Measurements from ENCODE around the gene NHP2.
A peak's percentile ranks its signal among the peaks of the same experiment; 100 is the strongest.

DNA sequence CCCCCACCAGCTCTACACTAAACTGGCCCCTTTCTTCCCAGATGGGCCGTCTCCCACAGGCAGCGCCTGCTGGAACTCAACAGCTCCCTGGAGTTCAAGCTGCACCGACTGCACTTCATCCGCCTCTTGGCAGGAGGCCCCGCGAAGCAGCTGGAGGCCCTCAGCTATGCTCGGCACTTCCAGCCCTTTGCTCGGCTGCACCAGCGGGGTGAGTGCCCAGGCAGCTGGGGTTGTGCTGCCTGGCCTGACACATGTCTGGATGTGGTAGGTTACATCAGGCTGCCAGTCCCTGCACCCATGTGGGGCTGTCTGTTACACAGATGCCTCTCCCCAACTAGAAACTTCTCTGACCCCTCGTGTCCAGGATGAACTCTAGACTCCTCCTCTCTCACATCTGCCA lies 9.8 kb downstream of the NHP2 start:
- TF ChIP-seq, protein P1, sequence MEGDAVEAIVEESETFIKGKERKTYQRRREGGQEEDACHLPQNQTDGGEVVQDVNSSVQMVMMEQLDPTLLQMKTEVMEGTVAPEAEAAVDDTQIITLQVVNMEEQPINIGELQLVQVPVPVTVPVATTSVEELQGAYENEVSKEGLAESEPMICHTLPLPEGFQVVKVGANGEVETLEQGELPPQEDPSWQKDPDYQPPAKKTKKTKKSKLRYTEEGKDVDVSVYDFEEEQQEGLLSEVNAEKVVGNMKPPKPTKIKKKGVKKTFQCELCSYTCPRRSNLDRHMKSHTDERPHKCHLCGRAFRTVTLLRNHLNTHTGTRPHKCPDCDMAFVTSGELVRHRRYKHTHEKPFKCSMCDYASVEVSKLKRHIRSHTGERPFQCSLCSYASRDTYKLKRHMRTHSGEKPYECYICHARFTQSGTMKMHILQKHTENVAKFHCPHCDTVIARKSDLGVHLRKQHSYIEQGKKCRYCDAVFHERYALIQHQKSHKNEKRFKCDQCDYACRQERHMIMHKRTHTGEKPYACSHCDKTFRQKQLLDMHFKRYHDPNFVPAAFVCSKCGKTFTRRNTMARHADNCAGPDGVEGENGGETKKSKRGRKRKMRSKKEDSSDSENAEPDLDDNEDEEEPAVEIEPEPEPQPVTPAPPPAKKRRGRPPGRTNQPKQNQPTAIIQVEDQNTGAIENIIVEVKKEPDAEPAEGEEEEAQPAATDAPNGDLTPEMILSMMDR (IDR thresholded peaks at IDR 0.05 in 2 of 3, conservative IDR thresholded peaks at IDR 0.05 in 1 of 3; ENCODE audit: control insufficient read depth in 2 of 3, extremely low read depth in 1 of 3, insufficient read depth in 1 of 3, low read depth in 3 of 3, low read length in 3 of 3): no peak
- TF ChIP-seq POLR2AphosphoS5 (IDR thresholded peaks at IDR 0.05; ENCODE audit: low read length) (no peak), KDM1A (IDR thresholded peaks at IDR 0.05; ENCODE audit: borderline replicate concordance) (no peak), ATF7 (IDR thresholded peaks at IDR 0.05; ENCODE audit: low read depth) (no peak), RFX5 (IDR thresholded peaks at IDR 0.05; ENCODE audit: low read depth, low read length) (no peak), POLR2A (IDR thresholded peaks at IDR 0.05; ENCODE audit: low read depth, low read length) (peak; percentile 47), NRF1 (conservative IDR thresholded peaks at IDR 0.05; ENCODE audit: low read depth, low read length) (no peak), RBBP5 (conservative IDR thresholded peaks at IDR 0.05) (no peak), SMC3 (IDR thresholded peaks at IDR 0.05; ENCODE audit: borderline replicate concordance, low read length) (no peak), PAX5 (IDR thresholded peaks at IDR 0.05; ENCODE audit: borderline replicate concordance, low read depth, low read length) (no peak)
- TF ChIP-seq, protein P2, sequence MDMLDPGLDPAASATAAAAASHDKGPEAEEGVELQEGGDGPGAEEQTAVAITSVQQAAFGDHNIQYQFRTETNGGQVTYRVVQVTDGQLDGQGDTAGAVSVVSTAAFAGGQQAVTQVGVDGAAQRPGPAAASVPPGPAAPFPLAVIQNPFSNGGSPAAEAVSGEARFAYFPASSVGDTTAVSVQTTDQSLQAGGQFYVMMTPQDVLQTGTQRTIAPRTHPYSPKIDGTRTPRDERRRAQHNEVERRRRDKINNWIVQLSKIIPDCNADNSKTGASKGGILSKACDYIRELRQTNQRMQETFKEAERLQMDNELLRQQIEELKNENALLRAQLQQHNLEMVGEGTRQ (IDR thresholded peaks at IDR 0.05; ENCODE audit: borderline replicate concordance, low read depth, low read length): no peak
- TF ChIP-seq, protein P3, sequence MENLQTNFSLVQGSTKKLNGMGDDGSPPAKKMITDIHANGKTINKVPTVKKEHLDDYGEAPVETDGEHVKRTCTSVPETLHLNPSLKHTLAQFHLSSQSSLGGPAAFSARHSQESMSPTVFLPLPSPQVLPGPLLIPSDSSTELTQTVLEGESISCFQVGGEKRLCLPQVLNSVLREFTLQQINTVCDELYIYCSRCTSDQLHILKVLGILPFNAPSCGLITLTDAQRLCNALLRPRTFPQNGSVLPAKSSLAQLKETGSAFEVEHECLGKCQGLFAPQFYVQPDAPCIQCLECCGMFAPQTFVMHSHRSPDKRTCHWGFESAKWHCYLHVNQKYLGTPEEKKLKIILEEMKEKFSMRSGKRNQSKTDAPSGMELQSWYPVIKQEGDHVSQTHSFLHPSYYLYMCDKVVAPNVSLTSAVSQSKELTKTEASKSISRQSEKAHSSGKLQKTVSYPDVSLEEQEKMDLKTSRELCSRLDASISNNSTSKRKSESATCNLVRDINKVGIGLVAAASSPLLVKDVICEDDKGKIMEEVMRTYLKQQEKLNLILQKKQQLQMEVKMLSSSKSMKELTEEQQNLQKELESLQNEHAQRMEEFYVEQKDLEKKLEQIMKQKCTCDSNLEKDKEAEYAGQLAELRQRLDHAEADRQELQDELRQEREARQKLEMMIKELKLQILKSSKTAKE (IDR thresholded peaks at IDR 0.05; ENCODE audit: low read depth, poor library complexity, severe bottlenecking): no peak
